ENCODE measurements around the gene SERPINB1.

DNA sequence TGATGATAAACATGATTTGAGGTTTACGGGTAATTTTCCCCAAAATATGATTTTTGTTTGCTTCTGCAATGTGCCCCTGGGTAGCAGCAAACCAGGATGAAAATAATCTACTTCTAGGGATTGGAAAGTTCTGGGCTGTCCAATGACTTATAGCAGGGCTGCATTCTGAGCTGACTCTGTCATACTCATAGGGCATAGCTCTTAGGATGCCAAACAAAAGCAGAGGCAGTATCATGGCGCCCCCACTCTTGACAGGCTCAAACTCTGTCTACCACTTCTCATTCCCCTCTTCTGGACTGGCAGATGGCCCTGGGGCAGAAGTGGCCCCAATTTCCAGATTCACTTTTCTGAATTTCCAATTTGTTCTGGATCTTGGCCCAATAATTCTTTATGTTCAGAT lies 10.3 kb downstream of the SERPINB1 start:
- TF ChIP-seq EZH2 (IDR thresholded peaks at IDR 0.05; ENCODE audit: borderline replicate concordance, control insufficient read depth, low read depth, low read length) (no peak), YY1 (IDR thresholded peaks at IDR 0.05; ENCODE audit: low read depth, low read length) (no peak), TAF1 (IDR thresholded peaks at IDR 0.05; ENCODE audit: borderline replicate concordance, low read depth, low read length) (no peak), ZNF622 (IDR thresholded peaks at IDR 0.05) (no peak), EGR1 (IDR thresholded peaks at IDR 0.05; ENCODE audit: borderline replicate concordance in 1 of 2, low read depth in 2 of 2, low read length in 2 of 2) (no peak), USF1 (IDR thresholded peaks at IDR 0.05; ENCODE audit: borderline replicate concordance, extremely low read length, insufficient read depth, low read depth, low read length) (no peak), MTA3 (IDR thresholded peaks at IDR 0.05; ENCODE audit: borderline replicate concordance, low read length) (no peak), POLR2A (IDR thresholded peaks at IDR 0.05; ENCODE audit: low read depth, low read length) (no peak), EP300 (IDR thresholded peaks at IDR 0.05; ENCODE audit: borderline replicate concordance in 1 of 2, control insufficient read depth in 1 of 2, low read depth in 2 of 2, low read length in 2 of 2) (no peak), JUND (IDR thresholded peaks at IDR 0.05; ENCODE audit: low read depth, low read length) (no peak), REST (IDR thresholded peaks at IDR 0.05; ENCODE audit: low read depth, low read length) (no peak)
- TF ChIP-seq, protein P1, sequence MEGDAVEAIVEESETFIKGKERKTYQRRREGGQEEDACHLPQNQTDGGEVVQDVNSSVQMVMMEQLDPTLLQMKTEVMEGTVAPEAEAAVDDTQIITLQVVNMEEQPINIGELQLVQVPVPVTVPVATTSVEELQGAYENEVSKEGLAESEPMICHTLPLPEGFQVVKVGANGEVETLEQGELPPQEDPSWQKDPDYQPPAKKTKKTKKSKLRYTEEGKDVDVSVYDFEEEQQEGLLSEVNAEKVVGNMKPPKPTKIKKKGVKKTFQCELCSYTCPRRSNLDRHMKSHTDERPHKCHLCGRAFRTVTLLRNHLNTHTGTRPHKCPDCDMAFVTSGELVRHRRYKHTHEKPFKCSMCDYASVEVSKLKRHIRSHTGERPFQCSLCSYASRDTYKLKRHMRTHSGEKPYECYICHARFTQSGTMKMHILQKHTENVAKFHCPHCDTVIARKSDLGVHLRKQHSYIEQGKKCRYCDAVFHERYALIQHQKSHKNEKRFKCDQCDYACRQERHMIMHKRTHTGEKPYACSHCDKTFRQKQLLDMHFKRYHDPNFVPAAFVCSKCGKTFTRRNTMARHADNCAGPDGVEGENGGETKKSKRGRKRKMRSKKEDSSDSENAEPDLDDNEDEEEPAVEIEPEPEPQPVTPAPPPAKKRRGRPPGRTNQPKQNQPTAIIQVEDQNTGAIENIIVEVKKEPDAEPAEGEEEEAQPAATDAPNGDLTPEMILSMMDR (IDR thresholded peaks at IDR 0.05 in 2 of 3, conservative IDR thresholded peaks at IDR 0.05 in 1 of 3; ENCODE audit: control insufficient read depth in 2 of 3, extremely low read depth in 1 of 3, insufficient read depth in 1 of 3, low read depth in 3 of 3, low read length in 3 of 3): no peak
- TF ChIP-seq, protein P2, sequence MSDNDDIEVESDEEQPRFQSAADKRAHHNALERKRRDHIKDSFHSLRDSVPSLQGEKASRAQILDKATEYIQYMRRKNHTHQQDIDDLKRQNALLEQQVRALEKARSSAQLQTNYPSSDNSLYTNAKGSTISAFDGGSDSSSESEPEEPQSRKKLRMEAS (IDR thresholded peaks at IDR 0.05; ENCODE audit: low read depth, low read length): no peak
